Astrocyte of the cerebellum (primary cell): ENCODE measurements around the gene PTPN7.

Experiments used
- DNase-seq: peaks from one replicate; pipeline ENCODE4 v3.0.0-alpha.2; 2011; ENCODE audit warnings: low read depth
- H3K4me3 ChIP-seq: 2 replicates; pipeline ENCODE4 v1.5.1; 2011; ENCODE audit warnings: mild to moderate bottlenecking, low read depth, low read length, moderate library complexity
- in situ Hi-C: cut with HindIII; loops from 2 replicates; pipeline ENCODE4 v1.10.0; 2017; ENCODE audit warnings: low sequenced_read_pairs
- TF ChIP-seq, protein P1 (sequence below): IDR thresholded peaks from 2 replicates; pipeline ENCODE4 v1.5.1; 2012; ENCODE audit warnings: low read length, low read depth, moderate library complexity, mild to moderate bottlenecking; ENCODE audit errors: missing control alignments

Gene PTPN7

GRCh38 chr1:202162047-202162417, 1.6 kb upstream of the PTPN7 start:
- DNase-seq, result no peak
- in situ Hi-C loops, result no loop called here
- no peak overlapping the region for H3K4me3 ChIP-seq
- TF ChIP-seq, protein P1, sequence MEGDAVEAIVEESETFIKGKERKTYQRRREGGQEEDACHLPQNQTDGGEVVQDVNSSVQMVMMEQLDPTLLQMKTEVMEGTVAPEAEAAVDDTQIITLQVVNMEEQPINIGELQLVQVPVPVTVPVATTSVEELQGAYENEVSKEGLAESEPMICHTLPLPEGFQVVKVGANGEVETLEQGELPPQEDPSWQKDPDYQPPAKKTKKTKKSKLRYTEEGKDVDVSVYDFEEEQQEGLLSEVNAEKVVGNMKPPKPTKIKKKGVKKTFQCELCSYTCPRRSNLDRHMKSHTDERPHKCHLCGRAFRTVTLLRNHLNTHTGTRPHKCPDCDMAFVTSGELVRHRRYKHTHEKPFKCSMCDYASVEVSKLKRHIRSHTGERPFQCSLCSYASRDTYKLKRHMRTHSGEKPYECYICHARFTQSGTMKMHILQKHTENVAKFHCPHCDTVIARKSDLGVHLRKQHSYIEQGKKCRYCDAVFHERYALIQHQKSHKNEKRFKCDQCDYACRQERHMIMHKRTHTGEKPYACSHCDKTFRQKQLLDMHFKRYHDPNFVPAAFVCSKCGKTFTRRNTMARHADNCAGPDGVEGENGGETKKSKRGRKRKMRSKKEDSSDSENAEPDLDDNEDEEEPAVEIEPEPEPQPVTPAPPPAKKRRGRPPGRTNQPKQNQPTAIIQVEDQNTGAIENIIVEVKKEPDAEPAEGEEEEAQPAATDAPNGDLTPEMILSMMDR, result no peak

DNA sequence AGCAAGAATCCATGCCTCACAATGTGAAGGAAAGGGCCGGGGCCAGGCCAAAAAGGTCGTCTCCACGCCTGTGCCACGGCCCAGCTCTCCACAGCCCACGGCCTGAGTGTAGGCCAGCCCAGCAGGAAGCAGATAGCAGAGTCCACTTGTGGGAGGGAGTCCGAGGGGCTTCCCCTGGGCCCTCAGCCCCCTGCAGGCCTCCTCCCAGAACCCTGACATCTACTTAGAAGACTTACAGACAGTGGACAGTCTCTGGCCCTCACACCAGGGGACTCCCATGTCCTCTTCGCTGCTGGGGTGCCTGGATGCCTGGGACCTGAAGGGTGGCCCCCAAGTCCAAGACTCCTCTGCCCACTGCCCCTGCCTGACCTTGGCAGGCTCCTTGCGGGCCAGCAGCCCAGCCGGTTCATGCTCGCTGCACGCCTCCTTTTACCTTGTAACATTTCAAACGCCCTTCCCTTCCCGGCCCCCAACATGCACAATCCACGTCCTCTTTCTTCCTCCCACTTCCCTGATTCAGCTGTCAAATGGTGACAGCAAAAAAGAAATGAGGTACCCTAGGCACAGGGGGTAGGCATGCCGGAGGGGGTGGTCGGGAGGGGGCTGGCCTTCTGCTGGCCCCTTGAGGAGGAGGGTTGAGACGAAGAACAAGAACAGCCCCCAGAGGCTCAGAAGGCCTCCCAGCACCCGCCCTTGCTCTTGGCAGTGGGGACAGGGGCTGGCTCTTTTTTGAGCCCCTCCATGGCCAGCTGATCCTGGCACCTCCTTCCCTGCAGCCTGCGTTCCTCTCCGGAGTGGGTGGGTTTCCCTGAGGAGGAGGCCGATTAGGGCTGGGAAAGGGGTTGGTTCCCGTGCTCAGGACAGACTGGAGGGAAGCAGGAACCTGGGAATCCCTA, 997 bp upstream of the PTPN7 start:
- in situ Hi-C loops, result no loop called here
- no peak overlapping the region for H3K4me3 ChIP-seq
- TF ChIP-seq, protein P1, result no peak
- no peak for DNase-seq

DNA sequence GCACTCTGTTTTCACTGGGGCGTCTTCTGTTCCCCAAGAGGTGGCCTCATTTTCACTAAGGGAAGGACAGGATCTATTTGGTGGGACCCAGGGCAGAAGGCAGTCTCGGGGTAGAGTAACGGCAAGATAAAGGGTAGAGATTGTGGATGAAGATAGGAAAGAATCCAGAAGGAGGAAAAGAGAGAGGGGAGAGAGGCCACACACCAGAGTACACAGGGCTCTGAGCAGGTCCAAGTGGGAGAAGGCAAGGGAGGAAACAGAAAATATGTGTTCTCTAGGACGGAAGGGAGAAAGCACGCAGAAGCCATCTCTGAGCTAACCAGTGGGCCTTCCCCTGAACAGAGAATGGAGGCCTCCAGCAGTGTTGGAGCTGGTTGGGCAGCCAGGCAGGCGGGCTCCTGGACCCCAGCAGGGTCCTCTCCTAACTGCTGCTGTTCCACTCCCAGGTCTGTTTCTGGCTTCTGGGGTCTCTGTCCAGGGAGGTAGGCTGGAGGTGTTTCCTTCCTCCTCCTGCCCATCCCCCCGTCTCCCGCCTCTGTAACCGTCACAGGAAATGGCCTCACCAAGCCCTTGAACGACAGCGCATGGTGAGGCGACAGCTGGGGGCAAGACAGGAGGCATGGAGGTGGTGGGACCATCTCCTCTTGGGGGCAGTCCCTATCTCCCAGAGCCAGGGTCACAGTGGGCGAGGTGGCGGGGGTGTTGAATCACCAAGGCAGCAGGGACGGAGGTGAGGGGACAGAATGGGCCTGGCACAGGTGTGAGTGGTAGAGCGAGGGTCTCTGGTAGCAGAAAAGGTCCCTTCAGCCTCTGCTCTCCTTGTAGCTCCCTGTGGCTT, 649 bp downstream of the PTPN7 start:
- TF ChIP-seq, protein P1, result no peak
- no peak for DNase-seq
- H3K4me3 ChIP-seq, result no peak overlapping the region
- in situ Hi-C loops, result no loop called here

GRCh38 chr1:202158810-202159533, 1.4 kb downstream of the PTPN7 start:
- H3K4me3 ChIP-seq, result no peak overlapping the region
- in situ Hi-C loops, result no loop called here
- no peak for DNase-seq
- TF ChIP-seq, protein P1, result no peak

DNA sequence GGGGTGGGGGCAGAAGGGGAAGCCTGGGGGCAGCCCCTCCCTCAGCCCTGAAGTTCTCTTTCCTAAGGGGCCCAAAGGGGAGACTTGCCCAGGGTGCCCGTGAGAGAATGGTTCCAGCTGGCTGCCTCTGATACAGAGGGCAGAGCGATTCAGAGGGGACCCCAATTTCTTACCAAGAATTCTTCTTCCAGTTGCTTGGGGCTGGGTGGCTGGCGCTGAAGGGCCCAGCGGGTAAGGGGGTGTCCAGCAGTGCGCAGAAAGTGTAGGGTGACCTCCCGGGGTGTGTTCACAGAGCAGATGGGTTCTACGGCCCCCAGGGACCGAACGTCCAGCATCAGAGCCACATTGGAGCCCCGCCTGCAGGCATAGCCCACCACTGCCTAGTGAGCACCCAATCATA, 2.5 kb downstream of the PTPN7 start:
- no peak overlapping the region for H3K4me3 ChIP-seq
- TF ChIP-seq, protein P1, result no peak
- no peak for DNase-seq
- in situ Hi-C loops, result no loop called here

- in situ Hi-C loops, result no loop called here
- H3K4me3 ChIP-seq, result no peak overlapping the region
- TF ChIP-seq, protein P1, result no peak
- DNase-seq, result no peak
These were observed 3.8 kb downstream of the PTPN7 start for GRCh38 chr1:202156590-202156989.
